Liver (tissue), 3 donors: Measurements from ENCODE around the gene MN1.

ENCODE experiments used
- CTCF ChIP-seq: fragments of 150-350 bp; IDR thresholded peaks from 2 replicates; pipeline ENCODE4 v1.5.1; 2017; ENCODE audit warnings: improper control_type of control experiment, low read depth, low read length; ENCODE audit not compliant: missing input control
- JUND ChIP-seq, 2 donors: IDR thresholded peaks; 2 replicates each; pipeline ENCODE4 v1.6.1; 2016; ENCODE audit warnings: antibody characterized with exemption in 2 of 2
- MAX ChIP-seq: IDR thresholded peaks from 2 replicates; pipeline ENCODE4 v1.6.1; 2016; ENCODE audit warnings: antibody characterized with exemption
- RAD21 ChIP-seq, 2 donors: IDR thresholded peaks; 2 replicates each; pipeline ENCODE4 v1.6.1; 2016; ENCODE audit warnings: antibody characterized with exemption in 2 of 2, mild to moderate bottlenecking in 2 of 2
- RXRA ChIP-seq, 2 donors: IDR thresholded peaks; 2 replicates each; pipeline ENCODE4 v1.6.1; 2017 to 2018; ENCODE audit warnings: antibody characterized with exemption in 2 of 2, mild to moderate bottlenecking in 1 of 2
- SP1 ChIP-seq: IDR thresholded peaks from 2 replicates; pipeline ENCODE4 v1.6.1; 2018; ENCODE audit warnings: antibody characterized with exemption, mild to moderate bottlenecking
- TF ChIP-seq, protein P1 (sequence below): IDR thresholded peaks from 2 replicates; pipeline ENCODE4 v1.6.1; 2016; ENCODE audit warnings: antibody characterized with exemption
- donor health status: healthy.
- donor health status: healthy.

GRCh38 chr22:27805841-27806240, 4.3 kb upstream of the MN1 start:
- TF ChIP-seq JUND (IDR thresholded peaks at IDR 0.05) (no peak), RAD21 (IDR thresholded peaks at IDR 0.05) (no peak), CTCF (no peak), SP1 (no peak), MAX (no peak), RXRA (IDR thresholded peaks at IDR 0.05) (no peak)
- TF ChIP-seq, protein P1, sequence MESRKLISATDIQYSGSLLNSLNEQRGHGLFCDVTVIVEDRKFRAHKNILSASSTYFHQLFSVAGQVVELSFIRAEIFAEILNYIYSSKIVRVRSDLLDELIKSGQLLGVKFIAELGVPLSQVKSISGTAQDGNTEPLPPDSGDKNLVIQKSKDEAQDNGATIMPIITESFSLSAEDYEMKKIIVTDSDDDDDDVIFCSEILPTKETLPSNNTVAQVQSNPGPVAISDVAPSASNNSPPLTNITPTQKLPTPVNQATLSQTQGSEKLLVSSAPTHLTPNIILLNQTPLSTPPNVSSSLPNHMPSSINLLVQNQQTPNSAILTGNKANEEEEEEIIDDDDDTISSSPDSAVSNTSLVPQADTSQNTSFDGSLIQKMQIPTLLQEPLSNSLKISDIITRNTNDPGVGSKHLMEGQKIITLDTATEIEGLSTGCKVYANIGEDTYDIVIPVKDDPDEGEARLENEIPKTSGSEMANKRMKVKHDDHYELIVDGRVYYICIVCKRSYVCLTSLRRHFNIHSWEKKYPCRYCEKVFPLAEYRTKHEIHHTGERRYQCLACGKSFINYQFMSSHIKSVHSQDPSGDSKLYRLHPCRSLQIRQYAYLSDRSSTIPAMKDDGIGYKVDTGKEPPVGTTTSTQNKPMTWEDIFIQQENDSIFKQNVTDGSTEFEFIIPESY: no peak
